Measurements from ENCODE around the gene RIMS3.
"Not testable (repeated sequence)": the region's sequence is repeated elsewhere in the genome, so short reads cannot be mapped to it uniquely, and the experiment has no call there.

RIMS3 gene

DNA sequence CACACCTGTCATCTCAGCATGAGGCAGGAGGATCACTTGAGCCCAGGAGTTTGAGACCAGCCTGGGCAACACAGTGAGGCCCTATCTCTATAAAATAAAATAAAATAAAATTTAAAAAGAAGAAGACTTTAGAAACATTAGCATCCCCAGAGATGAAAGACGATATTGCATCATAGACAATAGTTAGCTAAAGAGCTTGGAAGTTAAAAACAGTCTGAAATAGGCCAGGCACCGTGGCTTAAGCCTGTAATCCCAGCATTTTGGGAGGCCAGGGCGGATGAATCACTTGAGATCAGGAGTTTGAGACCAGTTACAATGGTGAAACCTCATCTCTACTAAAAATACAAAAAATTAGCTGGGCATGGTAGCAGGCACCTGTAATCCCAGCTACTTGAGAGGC lies 59.3 kb downstream of the RIMS3 start:
- DNase-seq (ENCODE audit: insufficient read length) (no peak), FAIRE-seq (no peak)
- no peak for TF ChIP-seq POLR2A (IDR thresholded peaks at IDR 0.05; ENCODE audit: low read depth, low read length)
- TF ChIP-seq POLR2AphosphoS5 (IDR thresholded peaks at IDR 0.05; ENCODE audit: low read depth, low read length), result no peak
- no peak for TF ChIP-seq TAF1 (IDR thresholded peaks at IDR 0.05; ENCODE audit: borderline replicate concordance, low read depth, low read length)

DNA sequence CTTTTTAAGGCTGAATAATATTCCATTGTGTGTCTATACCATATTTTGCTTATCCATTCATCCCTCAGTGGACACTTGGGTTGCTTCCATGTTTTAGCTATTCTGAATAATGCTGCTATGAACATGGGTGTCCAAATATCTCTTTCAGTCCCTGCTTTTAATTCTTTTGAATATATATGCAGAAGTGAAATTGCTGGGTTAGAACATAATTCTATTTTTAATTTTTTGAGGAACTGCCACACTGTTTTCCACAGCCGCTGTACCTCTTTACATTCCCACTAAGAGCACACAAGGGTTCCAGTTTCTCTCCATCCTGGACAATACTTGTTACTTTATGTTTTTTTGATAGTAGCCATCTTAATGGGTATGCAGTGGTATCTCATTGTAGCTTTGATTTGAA lies 65.6 kb downstream of the RIMS3 start:
- FAIRE-seq, result no peak
- DNase-seq (ENCODE audit: insufficient read length), result no peak

DNA sequence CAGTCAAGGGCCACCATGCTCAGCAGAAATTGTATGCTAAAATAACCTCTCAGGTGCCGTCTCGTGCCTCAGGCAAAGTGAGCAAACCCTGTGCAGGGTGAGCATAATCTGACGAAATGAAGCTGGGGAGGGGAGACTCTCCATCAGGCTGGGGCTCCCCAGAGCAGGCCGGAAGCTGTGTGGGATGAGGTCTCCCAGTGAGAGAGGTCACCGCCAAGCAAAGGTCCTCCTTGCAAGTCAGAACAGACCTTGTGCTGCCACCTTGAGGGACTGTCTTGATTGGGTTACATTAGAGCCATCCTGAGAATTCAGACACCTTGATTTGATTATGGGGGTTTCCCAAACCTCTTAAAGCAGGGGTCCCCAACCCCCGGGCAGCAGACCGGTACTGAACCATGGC lies 69.9 kb downstream of the RIMS3 start:
- TF ChIP-seq POLR2A (IDR thresholded peaks at IDR 0.05; ENCODE audit: low read depth, low read length) (no peak), POLR2AphosphoS5 (IDR thresholded peaks at IDR 0.05; ENCODE audit: low read depth, low read length) (no peak), TAF1 (IDR thresholded peaks at IDR 0.05; ENCODE audit: borderline replicate concordance, low read depth, low read length) (no peak)
- no peak for DNase-seq (ENCODE audit: insufficient read length)
- no peak for FAIRE-seq

More for the DNA sequence above, 65.6 kb downstream of the RIMS3 start:
- no peak for TF ChIP-seq TAF1 (IDR thresholded peaks at IDR 0.05; ENCODE audit: borderline replicate concordance, low read depth, low read length)
- TF ChIP-seq POLR2A (IDR thresholded peaks at IDR 0.05; ENCODE audit: low read depth, low read length), result no peak
- no peak for TF ChIP-seq POLR2AphosphoS5 (IDR thresholded peaks at IDR 0.05; ENCODE audit: low read depth, low read length)

DNA sequence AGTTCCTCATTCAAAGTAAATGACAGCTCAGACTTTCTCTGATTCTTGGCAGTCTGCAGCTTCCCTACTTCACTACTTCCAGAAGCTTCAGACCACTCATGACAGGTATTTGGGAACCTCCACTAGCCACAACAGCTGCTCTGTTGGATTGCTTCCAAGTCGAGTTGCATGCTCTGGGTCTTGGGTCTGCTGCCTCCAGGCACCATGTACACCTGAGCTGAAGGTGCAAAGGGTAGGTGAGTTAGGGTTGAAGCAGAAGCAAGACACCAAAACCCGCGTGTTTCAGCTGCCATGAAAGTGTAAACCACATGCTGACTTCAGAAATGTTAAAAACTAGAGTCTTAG lies 71.3 kb downstream of the RIMS3 start:
- TF ChIP-seq TAF1 (IDR thresholded peaks at IDR 0.05; ENCODE audit: borderline replicate concordance, low read depth, low read length) (no peak), POLR2A (IDR thresholded peaks at IDR 0.05; ENCODE audit: low read depth, low read length) (no peak), POLR2AphosphoS5 (IDR thresholded peaks at IDR 0.05; ENCODE audit: low read depth, low read length) (no peak)
- no peak for DNase-seq (ENCODE audit: insufficient read length)
- no peak for FAIRE-seq

- DNase-seq (ENCODE audit: insufficient read length) (no peak), FAIRE-seq (no peak)
- no peak for TF ChIP-seq TAF1 (IDR thresholded peaks at IDR 0.05; ENCODE audit: borderline replicate concordance, low read depth, low read length)
- no peak for TF ChIP-seq POLR2AphosphoS5 (IDR thresholded peaks at IDR 0.05; ENCODE audit: low read depth, low read length)
- no peak for TF ChIP-seq POLR2A (IDR thresholded peaks at IDR 0.05; ENCODE audit: low read depth, low read length)
Observed at GRCh38 chr1:40593449-40594186, 71.9 kb downstream of the RIMS3 start.

- no peak for DNase-seq (ENCODE audit: insufficient read length)
- no peak for TF ChIP-seq POLR2A (IDR thresholded peaks at IDR 0.05; ENCODE audit: low read depth, low read length)
- no peak for TF ChIP-seq TAF1 (IDR thresholded peaks at IDR 0.05; ENCODE audit: borderline replicate concordance, low read depth, low read length)
- no peak for TF ChIP-seq POLR2AphosphoS5 (IDR thresholded peaks at IDR 0.05; ENCODE audit: low read depth, low read length)
- FAIRE-seq, result no peak
Observed at GRCh38 chr1:40592107-40592803, 73.2 kb downstream of the RIMS3 start.

- FAIRE-seq, result no peak
- TF ChIP-seq POLR2AphosphoS5 (IDR thresholded peaks at IDR 0.05; ENCODE audit: low read depth, low read length), result no peak
- DNase-seq (ENCODE audit: insufficient read length), result no peak
Observed at GRCh38 chr1:40588586-40588985, 76.9 kb downstream of the RIMS3 start.

DNA sequence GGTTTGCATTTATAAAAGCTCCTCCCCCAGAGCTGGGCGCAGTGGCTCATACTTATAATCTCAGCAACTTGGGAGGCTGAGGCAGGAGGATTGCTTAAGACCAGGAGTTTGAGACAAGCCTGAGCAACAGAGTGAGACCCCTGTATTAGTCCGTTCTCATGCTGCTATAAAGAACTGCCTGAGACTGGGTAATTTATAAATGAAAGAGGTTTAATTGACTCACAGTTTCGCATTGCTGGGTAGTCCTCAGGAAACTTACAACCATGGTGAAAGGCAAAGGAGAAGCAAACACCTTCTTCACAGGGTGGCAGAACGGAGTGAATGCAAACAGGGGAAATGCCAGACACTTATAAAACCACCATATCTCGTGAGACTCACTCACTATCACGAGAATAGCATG lies 81.5 kb downstream of the RIMS3 start:
- FAIRE-seq (no peak), DNase-seq (ENCODE audit: insufficient read length) (no peak)
- TF ChIP-seq POLR2A (IDR thresholded peaks at IDR 0.05; ENCODE audit: low read depth, low read length) (no peak), POLR2AphosphoS5 (IDR thresholded peaks at IDR 0.05; ENCODE audit: low read depth, low read length) (no peak), TAF1 (IDR thresholded peaks at IDR 0.05; ENCODE audit: borderline replicate concordance, low read depth, low read length) (no peak)

DNA sequence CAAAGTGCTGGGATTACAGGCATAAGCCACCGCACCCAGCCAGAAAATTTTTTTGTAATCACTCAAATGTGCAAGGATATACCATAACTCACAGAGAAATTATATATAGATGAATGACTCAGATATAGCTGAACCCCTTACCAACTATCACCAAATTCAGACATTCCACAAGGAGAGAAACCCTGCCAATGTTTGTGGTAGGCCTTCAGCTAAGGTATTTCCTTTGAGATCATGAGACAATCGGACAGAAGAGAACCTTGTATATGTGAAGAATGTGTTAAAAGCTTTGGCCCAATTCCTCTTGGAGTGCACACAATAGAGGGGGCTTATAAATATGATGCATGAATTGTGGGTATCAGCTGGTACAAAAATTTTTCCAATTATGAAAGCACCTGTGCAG lies 83.4 kb downstream of the RIMS3 start:
- TF ChIP-seq POLR2A (IDR thresholded peaks at IDR 0.05; ENCODE audit: low read depth, low read length) (no peak), TAF1 (IDR thresholded peaks at IDR 0.05; ENCODE audit: borderline replicate concordance, low read depth, low read length) (no peak)
- FAIRE-seq (no peak), DNase-seq (ENCODE audit: insufficient read length) (no peak)

GRCh38 chr1:40575336-40575735 lies 90.1 kb downstream of the RIMS3 start:
- FAIRE-seq (no peak), DNase-seq (ENCODE audit: insufficient read length) (no peak)
- TF ChIP-seq POLR2AphosphoS5 (IDR thresholded peaks at IDR 0.05; ENCODE audit: low read depth, low read length) (no peak), POLR2A (IDR thresholded peaks at IDR 0.05; ENCODE audit: low read depth, low read length) (no peak), TAF1 (IDR thresholded peaks at IDR 0.05; ENCODE audit: borderline replicate concordance, low read depth, low read length) (no peak)

DNA sequence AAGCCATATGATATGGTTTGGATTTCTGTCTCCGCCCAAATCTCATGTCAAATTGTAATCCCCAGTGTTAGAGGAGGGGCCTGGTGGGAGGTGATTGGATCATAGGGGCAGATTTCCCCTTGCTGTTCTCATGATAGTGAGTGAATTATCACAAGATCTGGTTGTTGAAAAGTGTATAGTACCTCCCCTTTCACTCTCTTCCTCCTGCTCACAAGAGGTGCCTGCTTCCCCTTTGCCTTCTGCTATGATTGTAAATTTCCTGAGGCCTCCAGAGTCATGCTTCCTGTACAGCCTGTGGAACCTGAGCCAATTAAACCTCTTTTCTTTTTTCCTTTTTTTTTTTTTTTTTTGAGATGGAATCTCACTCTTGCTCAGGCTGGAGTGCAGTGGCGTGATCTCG lies 90.7 kb downstream of the RIMS3 start:
- not testable (repeated sequence) for DNase-seq (ENCODE audit: insufficient read length); FAIRE-seq

Data from GM12892 (cell line).